GM12891 (cell line): ENCODE measurements around the gene GRIN2A.

Source experiments
- POLR2A ChIP-seq: IDR thresholded peaks from 2 replicates; pipeline ENCODE4 v1.6.1; 2011; ENCODE audit warnings: low read depth, low read length, control low read depth
- POLR2AphosphoS5 ChIP-seq: IDR thresholded peaks from 2 replicates; pipeline ENCODE4 v1.6.1; 2011; ENCODE audit warnings: low read depth, low read length, control low read depth
- POU2F2 ChIP-seq: IDR thresholded peaks from 2 replicates; pipeline ENCODE4 v1.6.1; 2011; ENCODE audit warnings: low read depth, mild to moderate bottlenecking, control low read depth, low read length, moderate library complexity
- SPI1 ChIP-seq: IDR thresholded peaks from 2 replicates; pipeline ENCODE4 v1.6.1; 2011; ENCODE audit warnings: low read depth, low read length, control low read depth
- TAF1 ChIP-seq: IDR thresholded peaks from 2 replicates; pipeline ENCODE4 v1.6.1; 2011; ENCODE audit warnings: low read depth, low read length, control low read depth

GRCh38 chr16:10180771-10181163 lies 1.5 kb downstream of the GRIN2A start:
- no peak for TF ChIP-seq POLR2AphosphoS5
- no peak for TF ChIP-seq TAF1
- TF ChIP-seq POLR2A = no peak
- TF ChIP-seq SPI1 = no peak
- TF ChIP-seq POU2F2 = no peak
